Activated CD8-positive, alpha-beta memory T cell treated with anti-CD3 and anti-CD28 coated beads, Interleukin-2, amount 50 U/mL, for 48 hours (primary cell): ENCODE results near the gene NANOS3.
A peak's percentile ranks its signal among the peaks of the same experiment; 100 is the strongest.

Experiments used
- DNase-seq: peaks from one replicate; pipeline ENCODE4 v3.0.0-alpha.2; 2020

The NANOS3 gene

DNA sequence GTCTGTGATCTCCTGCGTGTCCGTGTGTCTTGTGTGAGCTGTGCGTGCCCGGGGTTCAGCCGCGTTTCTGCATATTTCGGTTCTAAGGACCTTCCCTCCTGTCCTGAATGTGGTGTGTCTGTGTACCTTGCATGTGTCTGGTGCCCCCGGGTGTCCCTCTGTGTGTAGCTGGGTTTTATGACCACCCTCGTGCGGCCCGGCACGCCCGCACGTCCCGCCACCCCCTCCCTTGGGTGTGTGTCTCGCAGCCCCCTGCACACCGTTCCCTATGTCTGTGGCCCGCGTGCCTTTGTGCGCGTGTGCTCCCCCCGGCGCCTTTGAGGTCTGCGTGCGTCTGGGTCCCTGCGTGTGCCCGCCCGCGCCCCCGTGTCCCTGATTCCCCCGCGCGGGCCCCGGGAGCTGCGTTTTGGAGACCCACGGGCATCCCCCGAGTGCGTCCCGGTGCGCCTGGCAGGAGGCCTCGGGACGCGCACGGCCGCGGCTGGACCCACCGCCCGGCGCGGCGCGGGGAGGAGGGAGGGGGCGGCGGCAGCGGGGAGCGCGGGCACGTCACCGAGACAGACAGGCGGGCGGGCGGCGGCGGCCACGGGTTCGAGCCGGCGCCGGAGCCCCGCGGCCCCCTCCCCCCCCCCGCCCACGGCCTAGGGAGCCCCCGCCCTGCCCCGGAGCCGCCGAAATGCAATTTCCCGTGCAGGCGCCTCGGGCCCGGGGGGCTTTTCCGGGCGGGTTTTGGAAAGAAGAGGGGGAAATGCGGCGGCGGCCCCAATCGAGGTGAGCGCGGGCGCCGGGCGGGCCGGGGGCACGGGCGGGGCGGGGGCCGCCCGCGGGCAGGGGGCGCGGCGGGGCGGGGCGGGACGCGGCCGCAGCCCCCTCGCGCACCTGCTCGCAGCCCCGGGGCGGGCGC lies 12.0 kb upstream of the NANOS3 start:
- peak; percentile 55 for DNase-seq

DNA sequence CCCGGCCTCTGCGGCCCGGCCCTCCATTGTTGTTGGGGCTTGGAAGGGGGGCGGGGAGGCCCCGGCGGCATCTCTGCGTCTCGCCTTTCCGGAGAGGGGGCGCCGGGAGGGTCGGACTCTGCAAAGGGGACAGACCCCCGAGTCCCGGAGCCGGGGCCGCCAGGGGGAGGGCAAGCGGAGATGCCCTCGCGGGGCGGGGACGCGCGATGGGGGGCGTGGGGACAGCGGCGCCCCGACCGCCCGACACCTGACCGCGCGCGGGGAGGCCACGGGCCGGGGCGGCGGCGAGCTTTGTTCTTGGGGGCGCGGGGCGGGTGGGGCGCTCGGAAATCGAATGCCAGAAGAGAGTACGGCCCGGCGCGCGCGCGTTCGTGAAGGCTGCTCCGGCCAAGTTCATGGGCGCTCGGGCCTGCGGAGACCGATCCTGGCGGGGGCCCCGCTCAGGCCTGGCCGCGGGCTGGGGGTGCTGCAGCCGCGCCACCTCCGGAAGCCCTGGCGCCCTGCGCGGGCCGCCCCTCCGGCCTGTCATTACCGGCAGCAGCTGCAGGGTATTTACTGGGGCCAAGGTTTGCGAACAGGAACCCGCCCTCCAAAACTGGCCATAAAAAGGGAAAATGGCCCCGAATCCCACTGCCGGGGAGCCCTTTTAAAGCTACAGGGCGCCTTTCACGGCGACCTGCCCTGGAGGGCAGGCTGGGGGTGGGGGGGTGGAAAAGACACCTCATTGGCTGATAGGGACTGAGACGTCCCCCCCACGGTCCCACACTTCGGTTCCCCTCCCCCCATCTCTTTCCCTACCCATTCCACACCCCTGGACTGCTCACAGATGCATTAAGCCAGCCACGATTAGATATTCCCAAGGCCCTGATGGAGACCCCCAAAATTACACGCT lies 11.1 kb upstream of the NANOS3 start:
- peak; percentile 63 for DNase-seq

DNA sequence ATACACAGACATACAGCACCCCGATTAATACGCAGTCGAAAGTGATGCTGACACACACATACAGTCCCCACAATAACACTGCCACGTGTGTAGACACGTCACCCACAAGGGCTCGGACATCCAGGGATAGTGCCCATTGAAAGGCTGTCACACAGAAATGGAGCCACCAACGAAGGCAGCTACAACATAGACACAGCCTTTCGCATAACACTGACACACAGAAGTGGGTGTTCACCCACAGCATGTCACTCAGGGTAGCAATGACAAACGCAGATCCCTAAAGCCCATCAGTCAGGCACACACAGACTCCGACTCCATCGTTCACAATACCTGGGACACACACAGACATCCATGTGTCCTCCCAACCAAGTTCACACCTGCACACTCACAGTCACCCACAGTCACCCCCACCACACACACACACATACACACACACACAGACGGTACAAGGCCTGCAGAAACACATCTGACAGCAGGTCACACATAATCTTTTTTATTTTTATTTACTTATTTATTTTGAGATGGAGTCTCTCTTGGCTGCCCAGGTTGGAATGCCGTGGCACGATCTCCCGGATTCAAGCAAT lies 10.4 kb upstream of the NANOS3 start:
- DNase-seq: no peak

DNA sequence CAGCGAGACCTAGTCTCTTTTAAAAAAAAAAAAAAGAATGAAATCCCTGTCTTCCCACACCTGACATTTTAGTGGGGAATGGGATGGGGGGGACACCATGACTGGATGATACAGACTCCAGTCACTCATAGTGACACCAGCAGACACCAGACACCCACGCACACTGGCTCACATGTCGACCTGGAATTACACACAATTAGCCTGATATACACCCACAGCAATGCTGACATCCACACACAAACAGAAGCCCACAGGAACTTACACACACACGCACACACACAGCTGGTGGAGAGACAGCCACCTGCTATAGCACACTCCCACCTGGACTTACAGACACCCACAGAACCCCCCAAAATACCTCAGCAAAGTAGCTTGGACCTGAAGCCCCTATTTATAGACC lies 8.3 kb upstream of the NANOS3 start:
- no peak for DNase-seq

DNA sequence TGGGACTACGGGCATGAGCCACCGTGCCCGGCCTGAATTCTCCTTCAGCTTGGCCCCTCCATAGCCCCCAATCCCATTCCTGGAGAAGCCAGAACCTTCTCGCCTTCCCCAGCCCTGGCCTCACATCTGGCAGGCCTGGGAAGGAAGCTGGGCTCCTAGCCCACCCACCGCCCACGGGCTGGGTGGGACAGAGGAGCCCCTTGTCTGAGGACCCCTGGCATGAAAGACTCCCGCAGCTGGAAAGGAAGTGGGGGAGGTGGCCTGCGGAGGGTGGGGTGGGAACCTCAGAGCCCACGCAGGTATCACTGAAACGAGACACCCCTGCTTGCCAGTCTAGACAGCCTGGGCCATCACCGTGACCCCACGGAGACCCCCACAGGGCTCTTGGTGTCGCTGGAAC lies 7.7 kb upstream of the NANOS3 start:
- DNase-seq: no peak

DNA sequence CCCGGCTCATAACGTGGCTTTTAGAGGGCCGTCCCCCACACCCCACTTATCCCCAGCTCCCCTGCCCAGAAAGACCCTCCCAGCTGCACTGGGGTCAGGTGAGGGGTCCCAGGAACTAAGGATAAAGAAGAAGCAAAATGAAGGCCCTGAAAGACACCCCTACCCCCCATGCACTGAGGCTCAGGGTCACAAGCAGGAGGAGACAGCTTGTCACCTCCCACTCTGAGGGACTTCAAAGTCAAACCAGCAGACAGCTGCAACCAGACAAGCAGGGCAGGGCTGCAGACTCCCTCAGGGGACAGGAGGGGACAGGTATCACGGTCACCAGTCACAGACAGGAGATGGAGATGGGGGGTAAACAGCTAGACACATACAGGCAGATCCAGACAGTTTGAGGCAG lies 6.1 kb upstream of the NANOS3 start:
- DNase-seq: no peak

DNA sequence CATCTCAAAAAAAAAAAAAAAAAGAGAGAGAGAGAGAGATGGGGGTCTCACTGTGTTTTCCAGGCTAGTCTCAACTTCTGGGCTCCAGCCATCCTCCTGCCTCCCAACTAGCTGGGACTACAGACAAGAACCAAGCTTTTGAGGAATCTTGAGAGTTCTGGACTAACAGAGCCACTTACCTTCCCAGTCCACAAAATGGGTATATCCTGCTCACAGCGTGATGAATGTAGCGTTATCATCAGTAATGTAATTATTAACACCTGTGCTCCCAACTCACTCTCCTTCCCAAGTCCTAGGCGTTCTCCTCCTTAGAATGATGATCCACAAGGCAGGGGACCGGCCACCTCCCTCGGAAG lies 4.6 kb upstream of the NANOS3 start:
- no peak for DNase-seq

DNA sequence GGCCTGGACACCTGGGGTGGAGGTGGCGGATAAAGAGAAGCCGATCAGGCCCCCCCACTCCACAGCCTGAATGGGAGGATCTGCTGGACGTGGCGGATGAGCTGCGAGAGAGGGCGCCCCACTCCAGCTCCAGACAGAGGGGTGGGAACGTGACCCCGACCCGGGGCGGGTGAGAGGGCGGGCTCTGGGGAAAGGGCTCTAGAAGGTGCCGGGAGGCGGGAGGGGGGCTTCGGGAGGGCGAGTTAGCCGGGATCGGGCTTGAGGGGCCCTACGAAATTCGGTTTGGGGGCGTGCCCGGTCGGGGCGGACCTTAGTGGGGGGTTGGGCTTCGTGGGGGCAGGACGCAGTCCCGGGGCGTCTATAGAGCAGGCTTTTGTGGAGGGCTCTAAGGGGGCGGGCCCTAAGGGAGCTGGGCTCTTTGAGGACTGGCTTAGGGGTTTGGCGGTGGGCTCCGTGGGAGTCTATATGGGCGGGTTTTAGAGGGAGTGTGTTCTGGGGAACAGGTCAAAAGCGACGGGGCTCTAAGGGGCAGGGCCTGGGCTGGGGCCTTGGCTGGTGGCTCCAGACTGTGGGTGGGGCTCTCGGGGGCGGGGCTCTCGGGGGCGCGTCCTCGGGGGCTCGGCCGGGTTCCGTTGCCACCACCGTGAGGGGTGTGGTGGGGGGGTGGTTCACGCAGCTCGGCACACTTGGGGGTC lies 4.1 kb upstream of the NANOS3 start:
- peak; percentile 74 for DNase-seq

DNA sequence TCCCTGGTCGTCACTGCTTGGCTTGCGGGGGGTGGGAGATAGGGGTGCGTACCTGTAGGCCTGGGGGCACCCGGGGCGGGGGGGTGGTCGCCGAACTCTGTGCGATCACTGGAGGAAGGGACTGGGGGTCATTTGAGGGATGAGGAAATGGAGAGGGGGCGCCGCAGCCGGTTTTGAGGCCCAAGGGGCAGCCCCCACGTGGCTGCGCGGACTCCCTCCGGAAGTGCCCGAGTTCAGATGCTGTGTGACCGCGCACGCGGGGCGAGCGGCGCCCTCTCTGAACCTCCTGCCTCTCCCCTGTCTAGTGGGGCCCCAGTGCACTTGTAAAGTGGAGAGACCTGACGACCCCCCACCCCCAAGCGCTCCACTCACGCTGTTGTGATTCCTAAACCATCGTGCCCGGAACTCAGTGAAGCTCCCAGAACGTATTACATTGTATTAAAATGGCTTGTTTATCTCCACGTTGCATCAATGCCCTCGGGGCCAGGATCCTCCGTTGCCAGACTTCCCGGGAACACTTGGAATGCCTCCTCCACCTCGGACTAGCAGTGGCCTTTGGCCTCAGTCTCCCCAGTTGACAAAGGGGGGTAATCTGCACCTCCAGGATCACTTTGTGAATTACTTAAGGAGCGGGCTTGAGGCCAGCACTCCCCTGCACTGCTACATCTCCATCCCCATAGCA lies 3.0 kb upstream of the NANOS3 start:
- DNase-seq: no peak

DNA sequence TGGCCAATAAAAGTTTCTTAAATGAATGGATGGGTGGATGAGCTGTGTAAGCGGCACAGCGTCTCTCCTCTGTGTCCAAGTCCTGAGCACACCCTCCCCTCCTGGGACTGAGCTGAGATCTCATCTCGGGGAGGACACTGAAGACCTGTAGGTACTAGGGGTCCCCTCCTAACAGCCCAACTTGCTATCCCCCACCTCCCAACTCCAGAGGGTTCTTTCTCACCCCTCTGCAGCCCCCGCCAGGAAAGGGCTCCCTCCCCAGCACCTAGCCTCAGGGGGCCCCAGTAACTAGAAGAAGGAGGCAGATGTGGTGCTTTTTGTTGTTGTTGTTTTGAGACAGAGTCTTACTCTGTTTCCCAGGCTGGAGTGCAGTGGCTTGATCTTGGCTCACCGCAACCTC lies 1.1 kb upstream of the NANOS3 start:
- DNase-seq: no peak

DNA sequence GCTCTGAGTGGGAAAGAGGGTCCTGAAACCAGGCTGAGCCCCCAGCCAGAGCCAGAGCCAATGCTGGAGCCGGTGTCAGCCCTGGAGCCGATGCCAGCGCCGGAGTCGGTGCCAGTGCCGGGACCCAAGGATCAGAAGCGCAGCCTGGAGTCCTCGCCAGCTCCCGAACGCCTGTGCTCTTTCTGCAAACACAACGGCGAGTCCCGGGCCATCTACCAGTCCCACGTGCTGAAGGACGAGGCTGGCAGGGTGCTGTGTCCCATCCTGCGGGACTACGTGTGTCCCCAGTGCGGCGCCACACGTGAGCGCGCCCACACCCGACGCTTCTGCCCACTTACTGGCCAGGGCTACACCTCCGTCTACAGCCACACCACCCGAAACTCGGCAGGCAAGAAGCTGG lies 369 bp downstream of the NANOS3 start:
- no peak for DNase-seq

DNA sequence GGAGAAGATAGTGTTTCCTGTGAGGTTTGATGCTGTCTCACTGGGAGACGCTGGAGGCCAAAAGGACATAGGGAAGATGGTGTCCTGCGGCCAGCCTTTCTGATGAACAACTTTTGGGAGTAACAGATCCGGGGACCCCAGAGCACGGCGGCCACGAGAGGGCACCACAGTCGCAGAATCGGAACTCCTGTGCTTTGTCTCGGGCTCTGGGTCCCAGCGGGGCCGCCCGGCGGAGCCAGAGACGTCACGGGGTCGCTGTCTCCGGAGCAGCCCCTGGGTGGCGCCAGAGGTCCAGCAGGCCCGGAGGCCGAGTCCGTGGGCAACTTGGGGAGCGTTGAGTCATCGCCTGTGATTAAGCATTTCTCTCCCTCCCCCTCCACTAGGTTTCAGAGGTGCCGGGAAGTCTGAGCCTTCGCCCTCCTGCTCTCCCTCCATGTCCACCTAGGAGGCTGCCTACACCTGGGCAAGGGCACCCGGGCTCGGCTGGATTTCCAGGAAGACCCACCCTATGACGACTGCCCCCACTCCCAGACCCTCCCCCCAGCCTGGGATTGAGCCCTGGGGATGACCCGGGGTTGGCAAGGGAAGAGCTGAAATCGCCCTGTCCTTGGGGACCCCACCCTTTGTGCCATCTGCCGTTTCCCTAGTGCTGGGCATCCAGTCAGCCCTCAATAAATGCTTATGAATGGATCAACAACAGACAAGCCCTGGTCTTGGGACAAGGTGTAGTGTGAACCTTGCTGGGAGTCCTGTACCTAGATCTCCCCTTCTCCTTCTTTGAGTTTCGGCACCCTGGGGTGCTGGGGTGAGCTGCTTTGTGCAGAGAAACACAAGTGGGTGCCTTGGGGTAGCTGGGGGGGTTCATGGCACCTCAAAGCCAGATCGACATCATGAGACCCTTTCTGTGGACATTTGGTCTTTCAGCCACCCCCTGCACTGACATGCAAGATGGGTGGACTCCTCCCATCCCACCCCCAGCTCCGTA lies 3.4 kb downstream of the NANOS3 start:
- peak; percentile 99 for DNase-seq

DNA sequence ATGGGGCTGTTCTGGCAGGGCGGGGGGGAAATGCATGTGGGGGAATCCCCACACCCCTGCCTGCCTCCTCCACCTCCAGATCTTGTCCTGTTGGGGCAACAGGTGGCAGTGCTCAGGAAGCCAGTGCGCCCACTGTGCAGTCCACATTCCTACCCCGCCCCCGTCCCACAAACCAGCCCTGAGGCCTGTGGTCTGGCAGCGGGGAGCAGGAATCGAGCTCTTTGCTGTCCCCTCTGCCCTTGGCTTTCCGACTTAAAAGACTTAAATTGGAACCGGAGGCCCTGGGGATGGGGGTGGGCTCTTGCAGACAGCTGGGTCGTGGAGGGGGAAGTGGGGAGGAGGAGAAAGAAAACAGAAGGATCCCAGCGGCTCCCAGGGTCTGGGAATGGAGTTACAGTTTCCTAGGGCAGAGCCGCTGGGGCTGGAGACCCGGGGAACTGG lies 4.3 kb downstream of the NANOS3 start:
- DNase-seq: peak; percentile 69

DNA sequence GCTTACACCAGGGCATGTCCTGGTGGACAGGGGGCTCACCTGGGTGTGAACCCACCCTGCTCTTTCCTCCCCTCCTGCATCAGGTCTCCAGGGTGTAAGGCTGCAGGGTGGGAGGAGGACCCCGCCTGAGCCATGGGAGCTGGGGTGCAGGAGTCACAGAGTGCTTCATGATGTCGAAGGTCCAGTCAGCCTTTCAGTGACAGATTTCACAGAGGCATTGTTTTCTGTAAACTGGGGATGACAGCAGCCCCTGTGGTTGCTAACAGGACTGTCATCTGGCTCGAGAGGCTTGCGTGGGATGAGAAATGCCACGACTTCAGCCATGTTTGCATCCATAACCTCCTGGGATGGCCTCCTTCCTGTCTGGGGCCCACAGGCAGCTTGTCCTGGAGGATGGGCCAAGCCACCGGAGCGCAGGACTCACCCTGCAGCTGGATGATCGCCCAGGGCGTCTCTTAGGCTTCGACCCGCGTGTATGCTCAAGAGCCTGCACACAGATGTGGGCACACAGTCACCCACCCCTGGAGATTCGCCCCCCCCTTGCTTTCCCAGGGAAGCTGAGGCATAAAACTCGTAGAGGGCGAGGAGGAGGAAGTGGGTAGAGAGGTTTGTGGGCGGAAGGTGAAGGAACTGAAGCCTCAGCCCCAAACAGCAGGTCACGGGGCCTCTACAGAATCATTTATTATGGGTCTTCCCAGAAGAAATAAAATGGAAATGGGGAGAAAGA lies 4.9 kb downstream of the NANOS3 start:
- peak; percentile 73 for DNase-seq

DNA sequence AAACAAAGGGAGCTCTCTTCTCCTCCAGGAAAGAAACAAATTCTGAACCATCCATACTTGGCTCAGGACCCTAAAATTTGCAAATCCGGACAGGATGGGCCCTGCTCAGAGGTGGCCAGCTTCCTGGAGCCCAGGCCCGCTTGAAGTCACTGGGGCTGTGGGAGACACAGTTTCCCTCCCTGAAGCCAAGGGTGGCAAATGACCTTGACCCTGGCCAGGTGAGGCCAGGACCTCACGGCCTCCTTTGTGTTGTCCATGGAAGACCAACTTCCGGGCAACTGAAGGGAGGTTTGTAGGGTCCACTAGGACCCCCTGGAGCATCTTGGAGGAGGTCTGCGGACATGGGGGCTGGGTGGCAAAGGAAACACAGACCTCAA lies 5.5 kb downstream of the NANOS3 start:
- peak; percentile 60 for DNase-seq

DNA sequence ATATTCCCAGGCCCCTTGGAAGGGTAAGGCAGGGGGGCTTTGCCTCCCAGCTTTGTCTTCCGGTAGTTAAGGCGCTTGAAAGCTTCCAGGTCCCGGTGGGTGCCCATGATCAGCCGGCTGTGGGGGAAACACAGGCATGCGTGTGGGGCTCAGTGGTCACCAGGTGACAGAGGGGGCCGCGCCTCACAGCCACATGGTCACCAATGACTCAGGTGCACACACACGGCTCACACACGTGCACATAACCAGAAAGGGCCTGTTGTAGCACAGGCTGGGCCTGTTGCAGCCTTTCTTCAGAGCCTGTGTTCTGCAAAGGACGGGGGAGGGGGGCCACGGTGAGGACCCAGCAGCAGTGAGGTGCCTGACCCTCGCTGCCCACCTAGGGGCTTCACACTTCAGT lies 5.9 kb downstream of the NANOS3 start:
- no peak for DNase-seq

DNA sequence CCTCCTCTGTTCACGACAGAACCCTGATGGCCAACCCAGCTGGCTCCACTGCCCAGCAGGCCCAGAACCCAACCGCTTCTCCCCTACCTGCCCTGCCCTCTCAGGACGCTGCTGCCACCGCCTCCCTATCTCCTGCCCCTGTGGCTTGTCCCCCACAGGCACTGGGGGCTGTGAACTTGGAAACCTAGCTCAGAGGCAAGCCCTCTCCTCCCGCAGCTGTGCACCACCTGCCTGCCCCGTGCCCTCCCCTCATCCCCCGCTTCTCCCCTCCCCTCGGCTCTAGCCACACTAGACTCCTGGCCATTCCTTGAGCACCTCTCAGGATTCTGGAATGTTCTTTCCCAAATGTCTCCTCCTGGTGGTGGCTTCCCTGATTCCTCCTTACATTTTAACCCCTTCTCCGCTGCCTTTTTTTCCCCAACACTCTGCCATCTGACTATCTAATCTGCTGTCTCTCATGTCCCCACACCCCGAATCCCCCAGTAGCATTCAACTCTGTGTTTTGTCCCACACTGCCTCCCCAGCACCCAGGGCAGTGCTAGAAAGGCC lies 6.7 kb downstream of the NANOS3 start:
- DNase-seq: no peak

DNA sequence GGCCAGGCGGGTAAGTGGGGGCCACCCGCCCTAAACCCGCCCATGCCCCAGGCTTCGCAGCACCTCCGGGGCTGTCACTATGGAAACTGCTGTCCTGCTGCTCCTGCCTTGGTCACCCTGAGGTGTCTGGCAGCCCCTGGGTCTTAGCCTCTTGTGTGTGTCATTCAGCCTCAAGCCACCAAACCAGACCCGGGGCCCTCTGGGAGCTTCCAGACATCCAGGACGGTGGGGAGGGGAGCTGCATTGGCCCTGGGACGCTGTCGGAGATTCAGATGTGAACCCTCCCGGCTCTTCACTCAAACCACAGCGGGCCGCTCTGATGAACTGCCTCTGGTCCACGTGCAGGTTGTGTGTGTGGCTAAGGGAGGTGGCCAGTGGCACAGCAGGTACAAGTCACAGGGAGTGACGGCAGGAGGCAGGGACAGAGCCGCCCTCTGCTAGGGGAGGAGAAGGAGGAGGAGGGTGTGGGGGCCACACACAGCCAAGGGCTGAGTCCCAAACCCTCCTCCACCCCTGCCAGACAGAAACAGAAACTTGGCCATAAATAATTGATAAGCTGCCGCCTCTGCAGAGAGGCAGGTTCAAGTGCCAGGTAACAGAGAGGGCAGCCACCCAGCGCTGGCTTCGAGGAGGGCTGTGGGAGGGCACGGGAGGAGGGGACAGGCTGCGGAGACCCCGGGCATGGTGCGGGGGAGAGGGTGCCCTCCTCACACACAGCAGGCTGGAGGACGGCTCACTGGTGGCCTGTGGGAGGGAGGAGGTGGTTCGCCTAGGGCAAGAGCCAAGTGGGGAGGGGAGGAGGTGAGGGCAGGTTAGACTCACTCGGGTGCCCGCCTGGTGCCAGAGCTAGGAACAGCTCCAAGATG lies 8.0 kb downstream of the NANOS3 start:
- no peak for DNase-seq

DNA sequence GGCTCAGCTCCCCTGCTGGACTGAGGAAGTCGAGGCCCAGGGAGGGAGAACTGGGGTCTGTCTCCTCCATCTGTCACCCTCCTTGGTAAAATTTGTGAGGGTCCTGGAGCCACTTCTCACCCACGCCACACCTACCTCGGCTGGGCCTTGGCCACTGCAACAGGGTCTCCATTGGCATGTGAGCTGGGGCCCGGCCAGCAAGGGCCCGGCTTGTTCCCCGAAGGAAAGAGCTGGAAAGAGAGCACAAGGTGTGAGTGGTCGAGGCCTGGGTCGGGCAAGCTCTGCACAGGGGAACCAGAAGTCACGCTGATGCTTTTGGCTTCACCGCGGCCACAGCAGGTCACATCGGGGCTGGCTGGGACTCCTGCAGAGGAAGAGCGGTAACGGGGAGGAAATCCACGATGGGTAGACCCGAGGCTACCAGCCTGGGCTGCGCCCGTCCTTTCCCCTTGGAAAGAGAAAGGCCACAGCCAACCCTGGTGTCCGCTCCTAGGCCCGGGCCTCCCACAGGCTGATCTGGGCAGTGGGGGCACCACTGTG lies 9.0 kb downstream of the NANOS3 start:
- no peak for DNase-seq
